ENCODE data around the gene MCF2L.
"Not testable (repeated sequence)": the region's sequence is repeated elsewhere in the genome, so short reads cannot be mapped to it uniquely, and the experiment has no call there.

Gene MCF2L

DNA sequence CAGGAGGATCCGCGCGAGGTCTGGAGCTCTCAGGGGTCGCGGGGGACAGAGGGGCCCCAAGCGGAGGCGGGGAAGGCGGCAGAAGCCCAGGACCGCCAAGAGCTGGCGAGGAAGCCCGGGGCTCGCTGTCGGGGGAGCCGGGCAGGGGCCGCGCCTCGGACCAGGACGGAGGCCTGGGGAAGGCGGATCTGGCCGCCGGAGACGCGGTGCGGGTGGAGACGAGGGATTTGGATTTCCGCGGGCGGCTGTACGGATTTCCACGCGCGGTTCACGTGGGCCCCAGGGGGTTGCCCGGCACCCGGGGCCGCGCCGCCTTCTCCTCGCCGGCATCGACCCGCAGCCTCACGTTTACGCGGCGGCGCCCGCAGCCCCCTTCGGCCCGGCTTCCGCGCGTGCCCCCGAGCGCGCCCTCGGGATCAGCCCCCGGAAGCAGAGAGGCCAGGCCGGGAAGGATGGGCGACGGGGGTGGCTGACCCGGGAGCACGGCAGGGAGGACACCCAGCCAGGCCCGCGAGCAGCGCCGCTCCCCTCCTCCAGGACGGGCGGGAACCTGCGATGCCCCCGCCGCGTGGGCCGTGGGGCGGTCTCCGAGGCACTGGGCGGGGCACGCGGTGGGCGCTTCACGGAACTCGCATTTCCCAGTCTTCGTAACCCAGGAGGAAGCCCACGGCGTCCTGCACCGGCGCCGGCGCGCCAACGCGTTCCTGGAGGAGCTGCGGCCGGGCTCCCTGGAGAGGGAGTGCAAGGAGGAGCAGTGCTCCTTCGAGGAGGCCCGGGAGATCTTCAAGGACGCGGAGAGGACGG is 141.2 kb downstream of the MCF2L start:
- DNase-seq (ENCODE audit: low read depth), result no peak
- TF ChIP-seq, protein P1, sequence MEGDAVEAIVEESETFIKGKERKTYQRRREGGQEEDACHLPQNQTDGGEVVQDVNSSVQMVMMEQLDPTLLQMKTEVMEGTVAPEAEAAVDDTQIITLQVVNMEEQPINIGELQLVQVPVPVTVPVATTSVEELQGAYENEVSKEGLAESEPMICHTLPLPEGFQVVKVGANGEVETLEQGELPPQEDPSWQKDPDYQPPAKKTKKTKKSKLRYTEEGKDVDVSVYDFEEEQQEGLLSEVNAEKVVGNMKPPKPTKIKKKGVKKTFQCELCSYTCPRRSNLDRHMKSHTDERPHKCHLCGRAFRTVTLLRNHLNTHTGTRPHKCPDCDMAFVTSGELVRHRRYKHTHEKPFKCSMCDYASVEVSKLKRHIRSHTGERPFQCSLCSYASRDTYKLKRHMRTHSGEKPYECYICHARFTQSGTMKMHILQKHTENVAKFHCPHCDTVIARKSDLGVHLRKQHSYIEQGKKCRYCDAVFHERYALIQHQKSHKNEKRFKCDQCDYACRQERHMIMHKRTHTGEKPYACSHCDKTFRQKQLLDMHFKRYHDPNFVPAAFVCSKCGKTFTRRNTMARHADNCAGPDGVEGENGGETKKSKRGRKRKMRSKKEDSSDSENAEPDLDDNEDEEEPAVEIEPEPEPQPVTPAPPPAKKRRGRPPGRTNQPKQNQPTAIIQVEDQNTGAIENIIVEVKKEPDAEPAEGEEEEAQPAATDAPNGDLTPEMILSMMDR (IDR thresholded peaks at IDR 0.05; ENCODE audit: insufficient read depth, low read depth, low read length, missing control alignments), result no peak
- no peak overlapping the region for H3K4me3 ChIP-seq (ENCODE audit: low read length)

DNA sequence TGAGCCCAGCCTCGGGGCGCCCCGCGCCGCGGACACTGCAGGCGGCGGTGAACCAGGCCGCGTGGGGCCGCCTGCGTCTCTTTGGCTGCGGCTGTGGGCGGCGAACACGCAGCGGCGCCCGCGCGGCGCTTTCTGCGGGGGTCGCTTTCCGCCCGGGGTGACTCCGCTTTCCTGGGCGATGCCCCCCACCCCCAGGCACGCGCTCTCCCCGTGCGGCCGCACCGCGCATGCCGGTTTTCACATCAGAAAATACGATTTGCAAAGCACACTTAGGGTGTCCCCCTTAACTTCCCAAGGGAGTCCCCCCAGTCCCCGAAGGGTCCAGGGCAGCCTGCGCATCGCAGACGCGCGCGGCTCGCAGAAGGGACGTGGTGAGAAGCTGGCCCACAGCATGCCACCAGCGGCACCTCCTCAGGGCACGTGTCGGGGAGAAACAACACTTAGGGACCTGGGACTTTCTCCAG is 141.9 kb downstream of the MCF2L start:
- no peak overlapping the region for H3K4me3 ChIP-seq (ENCODE audit: low read length)
- TF ChIP-seq, protein P1 (IDR thresholded peaks at IDR 0.05; ENCODE audit: insufficient read depth, low read depth, low read length, missing control alignments), result no peak
- DNase-seq (ENCODE audit: low read depth), result no peak

DNA sequence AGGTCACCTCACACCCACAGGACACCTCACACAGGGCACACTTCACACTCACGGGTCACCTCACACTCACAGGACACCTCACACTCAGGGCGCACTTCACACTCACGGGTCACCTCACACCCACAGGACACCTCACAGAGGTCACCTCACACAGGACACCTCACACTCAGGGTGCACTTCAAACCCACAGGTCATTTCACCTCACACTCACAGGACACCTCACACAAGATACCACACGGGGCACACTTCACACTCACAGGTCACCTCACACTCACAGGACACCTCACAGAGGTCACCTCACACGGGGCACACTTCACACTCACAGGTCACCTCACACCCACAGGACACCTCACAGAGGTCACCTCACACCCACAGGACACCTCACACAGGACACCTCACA is 142.8 kb downstream of the MCF2L start:
- DNase-seq (ENCODE audit: low read depth); H3K4me3 ChIP-seq (ENCODE audit: low read length): not testable (repeated sequence)

DNA sequence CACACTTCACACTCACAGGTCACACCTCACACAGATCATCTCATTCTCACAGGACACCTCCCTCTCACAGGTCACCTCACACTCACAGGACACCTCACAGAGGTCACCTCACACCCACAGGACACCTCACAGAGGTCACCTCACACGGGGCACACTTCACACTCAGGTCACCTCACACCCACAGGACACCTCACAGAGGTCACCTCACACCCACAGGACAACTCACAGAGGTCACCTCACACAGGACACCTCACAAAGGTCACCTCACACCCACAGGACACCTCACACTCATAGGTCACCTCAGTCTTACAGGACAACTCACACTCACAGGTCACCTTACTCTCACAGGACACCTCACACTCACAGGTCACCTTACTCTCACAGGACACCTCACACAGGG is 143.5 kb downstream of the MCF2L start:
- not testable (repeated sequence) for DNase-seq (ENCODE audit: low read depth); H3K4me3 ChIP-seq (ENCODE audit: low read length)

DNA sequence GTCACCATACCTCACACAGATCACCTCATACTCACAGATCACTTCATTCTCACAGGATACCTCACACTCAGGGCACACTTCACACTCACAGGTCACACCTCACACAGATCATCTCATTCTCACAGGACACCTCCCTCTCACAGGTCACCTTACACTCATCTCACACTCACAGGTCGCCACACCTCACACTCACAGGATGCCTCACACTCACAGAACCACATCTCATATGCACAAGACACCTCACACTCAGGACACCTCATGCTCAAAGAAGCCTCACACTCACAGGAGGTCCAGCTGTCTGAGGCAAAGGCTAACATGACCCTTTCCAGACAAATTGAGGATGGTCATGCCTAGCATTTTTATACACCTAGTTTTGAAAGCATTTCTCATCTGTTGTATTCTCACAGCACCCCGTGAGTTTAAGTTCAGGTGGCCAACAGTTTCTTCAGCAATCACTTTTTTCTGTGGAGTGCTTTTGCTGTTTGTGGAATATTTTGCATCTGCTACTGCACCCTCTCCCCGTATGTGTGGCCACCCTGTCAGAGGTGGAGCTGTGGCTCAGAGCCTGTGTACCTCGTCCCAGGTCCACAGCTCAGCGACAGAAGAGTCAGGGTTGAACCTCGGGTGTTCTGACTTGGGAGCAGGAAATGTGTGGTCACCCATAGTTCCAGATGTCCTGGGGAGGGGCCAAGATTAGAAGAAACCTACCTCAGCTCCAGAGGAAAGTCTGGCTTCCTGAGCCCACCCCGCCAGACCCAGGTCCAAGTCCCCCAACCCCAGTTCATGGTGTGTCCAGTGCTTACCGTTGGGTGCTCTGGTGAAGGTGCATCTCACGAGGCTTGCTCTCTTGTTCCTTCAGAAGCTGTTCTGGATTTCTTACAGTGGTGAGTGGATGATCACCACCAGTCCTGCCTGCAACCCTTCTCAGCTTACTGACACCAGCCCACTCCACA is 144.2 kb downstream of the MCF2L start:
- TF ChIP-seq, protein P1 (IDR thresholded peaks at IDR 0.05; ENCODE audit: insufficient read depth, low read depth, low read length, missing control alignments), result no peak
- no peak for DNase-seq (ENCODE audit: low read depth)
- no peak overlapping the region for H3K4me3 ChIP-seq (ENCODE audit: low read length)

DNA sequence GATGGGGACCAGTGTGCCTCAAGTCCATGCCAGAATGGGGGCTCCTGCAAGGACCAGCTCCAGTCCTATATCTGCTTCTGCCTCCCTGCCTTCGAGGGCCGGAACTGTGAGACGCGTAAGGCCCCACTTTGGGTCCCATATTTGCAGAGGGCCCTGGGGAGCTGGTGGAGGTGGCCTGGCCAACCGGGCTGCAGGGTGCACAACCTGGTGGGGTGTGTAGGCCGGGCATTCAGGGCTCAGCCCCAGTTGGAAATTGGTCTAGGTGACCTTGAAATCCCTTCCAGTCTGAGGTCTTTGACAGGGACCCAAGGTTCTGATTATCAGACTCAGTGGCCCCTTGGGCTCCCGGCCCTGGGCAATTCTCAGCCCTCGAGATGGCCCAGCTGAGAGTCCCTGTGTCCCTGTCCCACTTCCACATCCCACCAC is 144.8 kb downstream of the MCF2L start:
- no peak overlapping the region for H3K4me3 ChIP-seq (ENCODE audit: low read length)
- TF ChIP-seq, protein P1 (IDR thresholded peaks at IDR 0.05; ENCODE audit: insufficient read depth, low read depth, low read length, missing control alignments), result no peak
- DNase-seq (ENCODE audit: low read depth), result no peak

DNA sequence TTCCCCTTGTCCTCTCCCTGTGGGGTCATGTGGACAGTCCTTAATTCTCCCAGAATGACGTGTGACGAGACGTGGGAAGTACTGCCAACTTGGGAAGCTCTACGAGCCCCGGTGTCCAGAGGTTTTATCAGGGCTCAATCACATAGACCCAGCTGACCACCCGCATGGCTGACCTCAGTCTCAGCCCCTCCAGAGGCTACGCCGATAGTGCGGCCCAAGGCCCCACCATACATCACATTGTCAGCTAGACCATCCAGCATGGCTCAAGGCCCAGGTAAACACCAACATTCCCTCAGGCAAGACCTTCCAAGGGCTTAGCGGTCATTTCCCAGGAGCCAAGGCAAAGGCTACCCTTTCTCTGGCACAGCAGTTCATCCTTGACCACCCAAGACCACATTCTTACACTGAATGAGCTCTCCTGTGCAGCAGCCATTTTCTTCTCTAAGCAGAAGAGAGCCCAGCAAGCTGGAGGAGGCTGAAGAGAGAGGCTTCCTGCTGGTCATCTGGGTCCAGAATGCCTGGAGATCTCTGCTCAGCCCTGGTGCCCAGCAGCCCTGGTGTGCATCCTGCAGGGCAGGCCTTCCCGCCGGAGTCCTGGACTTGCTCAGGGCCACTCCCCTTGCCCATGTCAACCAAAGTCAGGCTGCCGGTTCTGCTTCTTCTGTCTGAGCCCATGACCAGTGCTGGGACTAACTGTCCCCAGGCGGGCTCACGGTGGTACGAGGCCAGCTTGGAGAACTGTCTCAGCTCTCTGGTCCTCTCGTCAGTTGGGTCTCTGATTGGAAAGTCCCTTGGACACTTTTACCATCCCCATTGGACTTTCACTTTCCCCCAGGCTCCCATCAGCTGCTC is 145.7 kb downstream of the MCF2L start:
- no peak for DNase-seq (ENCODE audit: low read depth)
- TF ChIP-seq, protein P1 (IDR thresholded peaks at IDR 0.05; ENCODE audit: insufficient read depth, low read depth, low read length, missing control alignments), result no peak
- H3K4me3 ChIP-seq (ENCODE audit: low read length), result no peak overlapping the region

Data from epithelial cell of esophagus (primary cell).